Heart left ventricle (tissue), 16 donors: ENCODE results near the gene REL. TPM values are rescaled to one million over a fixed set of nuclear protein-coding genes. Genes with fewer than 3 reads are reported as not detected.

Experiments used
- ATAC-seq, 4 donors: fragments of 200-7000 bp; cut with Tn5 transposase; one replicate each; pipeline ENCODE4 v1.9.1; 2020 to 2022; ENCODE audit warnings: moderate library complexity in 4 of 4, mild to moderate bottlenecking in 3 of 4, moderate number of reproducible peaks in 1 of 4
- DNase-seq, 5 donors: peaks; one replicate each; pipeline ENCODE4 v3.0.0-alpha.2; 2020
- H3K27ac ChIP-seq, 12 donors: fragments of 200-600 bp; sonication (generic) in 4 of 12; one replicate each; pipeline versions ENCODE4 v1.5.0 to v1.8.0; 2016 to 2022; ENCODE audit warnings: mild to moderate bottlenecking in 2 of 12
- H3K27me3 ChIP-seq, 9 donors: fragments of 200-600 bp; sonication (generic) in 2 of 9; one replicate each; pipeline versions ENCODE4 v1.5.1 to v1.8.0; 2016 to 2022; ENCODE audit warnings: mild to moderate bottlenecking in 3 of 9
- H3K36me3 ChIP-seq, 9 donors: fragments of 200-600 bp; sonication (generic) in 2 of 9; one replicate each; pipeline versions ENCODE4 v1.5.0 to v1.8.0; 2018 to 2022; ENCODE audit warnings: mild to moderate bottlenecking in 2 of 9
- H3K4me1 ChIP-seq, 12 donors: fragments of 200-600 bp; sonication (generic) in 4 of 12; one replicate each; pipeline versions ENCODE4 v1.5.0 to v1.8.0; 2016 to 2022; ENCODE audit warnings: mild to moderate bottlenecking in 3 of 12
- H3K4me3 ChIP-seq, 12 donors: fragments of 200-600 bp; sonication (generic) in 4 of 12; one replicate each; pipeline versions ENCODE4 v1.5.0 to v1.8.0; 2017 to 2022; ENCODE audit warnings: mild to moderate bottlenecking in 9 of 12, moderate library complexity in 4 of 12
- H3K9me3 ChIP-seq, 12 donors: fragments of 200-600 bp; sonication (generic) in 4 of 12; one replicate each; pipeline versions ENCODE4 v1.5.0 to v1.8.0; 2016 to 2022; ENCODE audit warnings: mild to moderate bottlenecking in 1 of 12
- CTCF ChIP-seq, 12 donors: fragments of 200-600 bp; sonication (generic) in 4 of 12; IDR thresholded peaks; one replicate each; pipeline versions ENCODE4 v1.5.0 to v1.8.0; 2018 to 2022; ENCODE audit warnings: antibody characterized with exemption in 12 of 12, mild to moderate bottlenecking in 5 of 12
- POLR2A ChIP-seq, 2 donors: fragments of 450-650 bp; IDR thresholded peaks; one replicate each; pipeline ENCODE4 v1.6.1; 2017; ENCODE audit warnings: antibody characterized with exemption in 2 of 2, mild to moderate bottlenecking in 2 of 2, moderate library complexity in 2 of 2
- WGBS, 4 donors: extraction: QIAGEN DNeasy Blood & Tissue Kit in 2 of 4; methylation state at CpG; one replicate each; pipeline versions ENCODE4 v1.1.5 to v1.1.7; 2013 to 2018; 5-methylcytosine and 5-hydroxymethylcytosine counted together
- intact Hi-C, 10 donors: fragments of 100-400 bp; cut with DNase I; formaldehyde crosslinking; loops; one replicate each; pipeline versions ENCODE4 v1.11.1 to v1.14.2; 2022
- polyA plus RNA-seq, 2 donors: library from polyadenylated mRNA; stranded (reverse); fragments of 200-250 nt; gene quantifications; one replicate each; pipeline ENCODE4 v1.2.3, GENCODE V29; 2013
- total RNA-seq, 9 donors: library from RNA; depleted of rRNA in 2 of 9; stranded (reverse); fragments of >200 nt in 2 of 9; fragmentation: NEBNext Ultra II Directional in 3 of 9; extraction: Animal tissue kit (Norgen Biotek cat#: 25700) in 3 of 9; gene quantifications; one replicate each; pipeline versions ENCODE4 v1.1.0 to v1.2.4, GENCODE V29; 2016 to 2023
- donor health status: ischemic (EF 13 %, LVEDD 7.1; RV severe dilation, severe dysfunction).
- donor health status: healthy with polysubstance abuse.
- donor health status: DM: no; HTN: yes; CAD: no.
- donor health status: DM: no; HTN: no; CAD: no.
- donor health status: ischemic (EF 25% LVEDD 6.9; RV normal size, moderate dysfunction).
- donor health status: ischemic (EF 25% LVEDD 5.7; RV mildly dilated, moderate dysfunction).
- donor health status: healthy.
- donor health status: DM: yes; HTN: yes; CAD: no.
- donor health status: ischemic (EF 35%, LVEDD 5.7; RV mildly dilated, moderate dysfunction).
- donor health status: nonischemic (EF 11% LVEDD 7.7; RV severe dilation, severe dysfunction).
- donor health status: DM: yes; HTN: yes; CAD: no.
- donor health status: PGD.
- donor health status: ischemic (EF 29% LVEDD 5.4; RV normal size, mild dysfunction).
- donor health status: nonischemic (EF 23%, LVEDD 6.1; RV moderate dilation, normal function).

The REL gene
- total and polyA plus RNA-seq, 11 donors, result 1.4 to 16.0 (median 6.0) TPM

GRCh38 chr2:60961457-60961856, 80.1 kb downstream of the REL start:
- H3K9me3 ChIP-seq, result no peaks in the 10 kb centered on the region
- H3K4me3 ChIP-seq, result no peak overlapping the region
- H3K27me3 ChIP-seq, result no peaks in the 10 kb centered on the region
- H3K27ac ChIP-seq, result no peak overlapping the region
- intact Hi-C loops, result no loop called here
- no peak for DNase-seq
- H3K4me1 ChIP-seq, result peaks cover 0 to 15% (median 0%) of the 10 kb centered on the region in 12 donors
- ATAC-seq, result no peak
- TF ChIP-seq CTCF (IDR thresholded peaks at IDR 0.05) (no peak), POLR2A (IDR thresholded peaks at IDR 0.05) (no peak)
- 93 to 95% (median 93%) methylated on average over 4 of the region's 4 CpGs for WGBS, 4 donors
- peaks cover 0 to 25% (median 2%) of the 10 kb centered on the region in 9 donors for H3K36me3 ChIP-seq

DNA sequence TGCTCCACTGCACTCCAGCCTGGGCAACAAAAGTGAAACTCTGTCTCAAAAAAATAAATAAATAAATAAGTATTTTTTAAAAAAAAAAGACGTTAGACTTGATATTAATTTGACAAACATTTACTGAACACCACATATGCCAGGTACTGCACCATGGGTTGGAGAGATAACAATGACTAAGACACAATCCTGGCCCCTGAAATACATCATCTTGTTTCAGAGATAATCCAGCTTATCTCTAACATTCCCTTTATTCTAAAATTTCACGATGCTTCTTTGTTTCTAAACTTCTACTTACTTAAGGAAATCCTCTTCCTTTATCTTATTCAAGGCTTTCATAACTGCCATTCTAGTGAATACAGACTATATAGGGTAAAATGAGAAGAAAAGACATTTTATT, 81.2 kb downstream of the REL start:
- no peak overlapping the region for H3K27ac ChIP-seq
- H3K4me1 ChIP-seq, result peaks cover 0 to 21% (median 0%) of the 10 kb centered on the region in 12 donors
- 55 to 65% (median 59%) methylated on average over 2 of the region's 2 CpGs for WGBS, 4 donors
- no peaks in the 10 kb centered on the region for H3K27me3 ChIP-seq
- no peaks in the 10 kb centered on the region for H3K9me3 ChIP-seq
- intact Hi-C loops, result no loop called here
- no peak for DNase-seq
- TF ChIP-seq POLR2A (IDR thresholded peaks at IDR 0.05), result no peak
- no peak for TF ChIP-seq CTCF (IDR thresholded peaks at IDR 0.05)
- no peak for ATAC-seq
- H3K36me3 ChIP-seq, result peaks cover 0 to 23% (median 2%) of the 10 kb centered on the region in 9 donors
- no peak overlapping the region for H3K4me3 ChIP-seq

- no peak overlapping the region for H3K4me3 ChIP-seq
- peaks cover 0 to 23% (median 2%) of the 10 kb centered on the region in 9 donors for H3K36me3 ChIP-seq
- DNase-seq, result no peak
- H3K27me3 ChIP-seq, result no peaks in the 10 kb centered on the region
- H3K9me3 ChIP-seq, result no peaks in the 10 kb centered on the region
- no peak overlapping the region for H3K27ac ChIP-seq
- peaks cover 0 to 21% (median 0%) of the 10 kb centered on the region in 12 donors for H3K4me1 ChIP-seq
- intact Hi-C loops, result no loop called here
- no peak for TF ChIP-seq CTCF (IDR thresholded peaks at IDR 0.05)
- no peak for TF ChIP-seq POLR2A (IDR thresholded peaks at IDR 0.05)
- ATAC-seq, result peak in 1 of 4 donors; percentile 72
These were observed 81.8 kb downstream of the REL start for GRCh38 chr2:60963190-60963589.

DNA sequence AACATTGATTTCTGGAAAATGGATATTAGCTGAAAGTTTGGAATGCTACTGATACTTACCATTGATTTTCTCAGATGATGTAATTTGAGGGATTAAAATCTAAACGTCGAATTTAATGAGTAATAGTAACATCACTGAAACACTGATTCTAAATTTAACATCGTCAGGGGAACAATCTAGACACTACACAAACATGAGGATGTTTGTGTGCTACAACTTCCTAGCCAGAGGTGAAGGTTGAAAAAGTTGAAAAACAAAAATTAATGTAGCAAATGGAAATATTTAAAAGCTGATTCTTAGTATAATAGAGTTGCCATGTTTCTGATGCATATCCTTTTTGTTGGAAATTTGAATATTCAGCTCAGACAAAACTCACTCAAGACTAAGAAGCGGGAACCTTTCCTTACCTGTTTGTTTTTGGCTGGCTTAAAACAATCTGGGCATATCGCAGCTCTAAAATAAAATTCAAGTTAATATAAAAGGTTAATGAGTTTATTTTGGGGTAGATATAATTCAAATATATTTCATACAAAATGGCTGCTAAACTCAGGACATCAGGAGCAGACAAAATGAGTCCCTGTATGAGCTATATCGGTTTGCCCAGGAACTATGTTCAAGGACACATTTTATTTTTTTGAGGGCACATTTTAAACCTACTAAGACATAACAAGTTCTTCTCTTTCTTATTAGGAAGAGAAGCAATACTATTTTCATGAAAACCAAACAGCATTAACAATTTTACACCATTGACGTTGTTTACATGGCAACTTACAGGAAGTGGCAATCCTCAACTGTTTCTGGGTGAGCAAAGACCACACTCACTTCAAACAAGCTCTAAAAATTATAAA, 83.5 kb downstream of the REL start:
- WGBS, 4 donors, result 69 to 74% (median 71%) methylated on average over 7 of the region's 7 CpGs
- TF ChIP-seq CTCF (IDR thresholded peaks at IDR 0.05) (no peak), POLR2A (IDR thresholded peaks at IDR 0.05) (no peak)

More for the DNA sequence above, 83.5 kb downstream of the REL start:
- DNase-seq (no peak), ATAC-seq (no peak)
- no peaks in the 10 kb centered on the region for H3K9me3 ChIP-seq
- intact Hi-C loops, result no loop called here
- peaks cover 0 to 21% (median 0%) of the 10 kb centered on the region in 12 donors for H3K4me1 ChIP-seq
- H3K27ac ChIP-seq, result peak overlapping the region in 1 of 12 donors; percentile 28
- H3K4me3 ChIP-seq, result no peak overlapping the region
- peaks cover 0 to 20% (median 0%) of the 10 kb centered on the region in 9 donors for H3K36me3 ChIP-seq
- H3K27me3 ChIP-seq, result no peaks in the 10 kb centered on the region
